LNCAP (cell line): ENCODE results near the gene MYO1B.

Experiments used
- CTCF ChIP-seq: fragments of 450-650 bp; IDR thresholded peaks from 2 replicates; pipeline ENCODE4 v1.5.1; 2017; ENCODE audit warnings: mild to moderate bottlenecking

The MYO1B gene

GRCh38 chr2:191299010-191299409 is 53.8 kb downstream of the MYO1B start:
- peak; percentile 39; the same call in 1 of the 2 replicates for TF ChIP-seq CTCF

GRCh38 chr2:191299866-191300265 is 54.7 kb downstream of the MYO1B start:
- no peak for TF ChIP-seq CTCF

- no peak for TF ChIP-seq CTCF
These were observed 56.8 kb downstream of the MYO1B start for GRCh38 chr2:191301971-191302370.

GRCh38 chr2:191302459-191303139 is 57.4 kb downstream of the MYO1B start:
- TF ChIP-seq CTCF = no peak

GRCh38 chr2:191303140-191304005 is 58.2 kb downstream of the MYO1B start:
- TF ChIP-seq CTCF = no peak

- no peak for TF ChIP-seq CTCF
These were observed 60.0 kb downstream of the MYO1B start for GRCh38 chr2:191304939-191305875.

GRCh38 chr2:191308026-191308425 is 62.8 kb downstream of the MYO1B start:
- no peak for TF ChIP-seq CTCF
